SK-N-SH treated with all-trans-retinoic acid at 6 μM for 48 hours (cell line): ENCODE measurements around the gene TBC1D9.

Experiments used
- ARNTL ChIP-seq: fragments of 450-650 bp; formaldehyde crosslinking; IDR thresholded peaks from 2 replicates; pipeline ENCODE4 v1.5.0; 2020; ENCODE audit warnings: low read depth, mild to moderate bottlenecking, moderate library complexity, borderline replicate concordance
- ESRRG ChIP-seq: fragments of 250-450 bp; sonication (Bioruptor Pico); IDR thresholded peaks from 2 replicates; pipeline ENCODE4 v1.6.1; 2021; ENCODE audit warnings: mild to moderate bottlenecking
- ISL1 ChIP-seq: fragments of 250-450 bp; sonication (Bioruptor Pico); IDR thresholded peaks from 2 replicates; pipeline ENCODE4 v2.1.2; 2022; ENCODE audit warnings: mild to moderate bottlenecking, moderate library complexity
- TCF4 ChIP-seq: fragments of 250-450 bp; sonication (Bioruptor Pico); IDR thresholded peaks from 2 replicates; pipeline ENCODE4 v1.8.0; 2021; ENCODE audit warnings: mild to moderate bottlenecking, moderate library complexity, borderline replicate concordance
- TOX ChIP-seq: fragments of 250-450 bp; sonication (Bioruptor Pico); IDR thresholded peaks from 2 replicates; pipeline ENCODE4 v1.8.0; 2021; ENCODE audit warnings: mild to moderate bottlenecking, moderate library complexity, borderline replicate concordance
- ZC3H10 ChIP-seq: fragments of 250-450 bp; sonication (Bioruptor Pico); IDR thresholded peaks from 2 replicates; pipeline ENCODE4 v1.5.1; 2021; ENCODE audit warnings: mild to moderate bottlenecking, moderate library complexity
- ZFP30 ChIP-seq: fragments of 450-650 bp; formaldehyde crosslinking; IDR thresholded peaks from 2 replicates; pipeline ENCODE4 v1.5.0; 2022; ENCODE audit warnings: mild to moderate bottlenecking, moderate library complexity
- TF ChIP-seq, protein P1 (sequence below): fragments of 250-450 bp; sonication (Bioruptor Pico); IDR thresholded peaks from 2 replicates; pipeline ENCODE4 v1.5.1; 2020; ENCODE audit warnings: low read depth, mild to moderate bottlenecking, moderate library complexity
- TF ChIP-seq, protein P2 (sequence below): fragments of 250-450 bp; sonication (Bioruptor Pico); IDR thresholded peaks from 2 replicates; pipeline ENCODE4 v1.5.1; 2021; ENCODE audit warnings: mild to moderate bottlenecking, moderate library complexity

DNA sequence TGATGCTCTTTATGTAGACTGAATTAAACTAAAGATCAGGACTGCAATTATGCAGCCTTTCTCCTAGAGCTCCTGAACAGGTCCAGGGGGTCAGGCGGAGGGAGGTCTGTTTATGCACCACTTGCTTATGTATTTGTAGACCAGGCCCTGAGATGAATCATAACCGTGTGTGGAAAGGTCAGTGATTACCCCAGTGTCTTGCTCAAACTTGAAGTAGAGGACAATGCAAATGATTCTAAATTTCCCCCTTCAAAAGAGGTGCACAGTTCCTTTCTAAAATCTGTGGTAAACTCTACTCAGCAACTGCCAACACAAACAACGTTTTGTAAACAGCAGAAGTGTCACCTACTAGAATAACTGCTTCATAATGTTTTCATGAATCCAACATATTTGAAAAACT lies 13.0 kb upstream of the TBC1D9 start:
- TF ChIP-seq TCF4 (CRISPR knock-in tag) (no peak), TOX (CRISPR knock-in tag) (no peak), ARNTL (CRISPR knock-in tag) (no peak), ZFP30 (CRISPR knock-in tag) (no peak), ZC3H10 (CRISPR knock-in tag) (no peak), ISL1 (CRISPR knock-in tag) (no peak), ESRRG (no peak)
- TF ChIP-seq, protein P1, sequence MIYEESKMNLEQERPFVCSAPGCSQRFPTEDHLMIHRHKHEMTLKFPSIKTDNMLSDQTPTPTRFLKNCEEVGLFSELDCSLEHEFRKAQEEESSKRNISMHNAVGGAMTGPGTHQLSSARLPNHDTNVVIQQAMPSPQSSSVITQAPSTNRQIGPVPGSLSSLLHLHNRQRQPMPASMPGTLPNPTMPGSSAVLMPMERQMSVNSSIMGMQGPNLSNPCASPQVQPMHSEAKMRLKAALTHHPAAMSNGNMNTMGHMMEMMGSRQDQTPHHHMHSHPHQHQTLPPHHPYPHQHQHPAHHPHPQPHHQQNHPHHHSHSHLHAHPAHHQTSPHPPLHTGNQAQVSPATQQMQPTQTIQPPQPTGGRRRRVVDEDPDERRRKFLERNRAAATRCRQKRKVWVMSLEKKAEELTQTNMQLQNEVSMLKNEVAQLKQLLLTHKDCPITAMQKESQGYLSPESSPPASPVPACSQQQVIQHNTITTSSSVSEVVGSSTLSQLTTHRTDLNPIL (CRISPR knock-in tag), result no peak
- TF ChIP-seq, protein P2, sequence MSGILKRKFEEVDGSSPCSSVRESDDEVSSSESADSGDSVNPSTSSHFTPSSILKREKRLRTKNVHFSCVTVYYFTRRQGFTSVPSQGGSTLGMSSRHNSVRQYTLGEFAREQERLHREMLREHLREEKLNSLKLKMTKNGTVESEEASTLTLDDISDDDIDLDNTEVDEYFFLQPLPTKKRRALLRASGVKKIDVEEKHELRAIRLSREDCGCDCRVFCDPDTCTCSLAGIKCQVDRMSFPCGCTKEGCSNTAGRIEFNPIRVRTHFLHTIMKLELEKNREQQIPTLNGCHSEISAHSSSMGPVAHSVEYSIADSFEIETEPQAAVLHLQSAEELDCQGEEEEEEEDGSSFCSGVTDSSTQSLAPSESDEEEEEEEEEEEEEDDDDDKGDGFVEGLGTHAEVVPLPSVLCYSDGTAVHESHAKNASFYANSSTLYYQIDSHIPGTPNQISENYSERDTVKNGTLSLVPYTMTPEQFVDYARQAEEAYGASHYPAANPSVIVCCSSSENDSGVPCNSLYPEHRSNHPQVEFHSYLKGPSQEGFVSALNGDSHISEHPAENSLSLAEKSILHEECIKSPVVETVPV (CRISPR knock-in tag), result no peak
